Ascending aorta (tissue), 2 donors: ENCODE results near the gene BZW1. TPM values are rescaled to one million over a fixed set of nuclear protein-coding genes. Genes with fewer than 3 reads are reported as not detected.

Source experiments
- DNase-seq, 2 donors: peaks; one replicate each; pipeline ENCODE4 v3.0.0-alpha.2; 2019; ENCODE audit warnings: low spot score in 2 of 2
- H3K27ac ChIP-seq, 2 donors: fragments of 200-600 bp; sonication (generic); one replicate each; pipeline ENCODE4 v1.5.1; 2016 to 2017; ENCODE audit warnings: mild to moderate bottlenecking in 1 of 2
- H3K27me3 ChIP-seq: fragments of 200-600 bp; sonication (generic); one replicate; pipeline ENCODE4 v1.5.1; 2017
- H3K36me3 ChIP-seq, 2 donors: fragments of 200-600 bp; sonication (generic); one replicate each; pipeline ENCODE4 v1.5.1; 2016
- H3K4me1 ChIP-seq, 2 donors: fragments of 200-600 bp; sonication (generic); one replicate each; pipeline ENCODE4 v1.5.1; 2016 to 2017; ENCODE audit warnings: mild to moderate bottlenecking in 1 of 2
- H3K4me3 ChIP-seq, 2 donors: fragments of 200-600 bp; sonication (generic); one replicate each; pipeline ENCODE4 v1.5.1; 2016 to 2017; ENCODE audit warnings: mild to moderate bottlenecking in 1 of 2
- H3K9me3 ChIP-seq, 2 donors: fragments of 200-600 bp; sonication (generic); one replicate each; pipeline ENCODE4 v1.5.1; 2016
- CTCF ChIP-seq, 3 experiments: fragments of 200-600 bp in 2 of 3; fragments of 450-650 bp in 1 of 3; sonication (generic) in 2 of 3; IDR thresholded peaks; one replicate each; pipeline ENCODE4 v1.5.1; 2016 to 2019; ENCODE audit warnings: antibody characterized with exemption in 3 of 3, mild to moderate bottlenecking in 1 of 3, moderate library complexity in 1 of 3
- intact Hi-C: fragments of 100-400 bp; cut with DNase I; formaldehyde crosslinking; loops from one replicate; pipeline ENCODE4 v1.15.1; 2023
- total RNA-seq: library from RNA; depleted of rRNA; stranded (reverse); fragments of >200 nt; gene quantifications from one replicate; pipeline ENCODE4 v1.1.0, GENCODE V29; 2016

Gene BZW1
- total RNA-seq, 1 donor from 2014 or later = 85.4 TPM

GRCh38 chr2:200777275-200777674 lies 34.4 kb upstream of the BZW1 start:
- H3K4me1 ChIP-seq = peaks cover 0 to 7% of the 10 kb centered on the region in 2 donors
- no peak for DNase-seq
- H3K27ac ChIP-seq = no peak overlapping the region
- H3K4me3 ChIP-seq = no peak overlapping the region
- no peak for TF ChIP-seq CTCF (IDR thresholded peaks at IDR 0.05)
- intact Hi-C loops = no loop called here
- H3K27me3 ChIP-seq = no peaks in the 10 kb centered on the region
- no peaks in the 10 kb centered on the region for H3K9me3 ChIP-seq
- H3K36me3 ChIP-seq = no peaks in the 10 kb centered on the region

GRCh38 chr2:200778038-200778437 lies 33.7 kb upstream of the BZW1 start:
- H3K4me1 ChIP-seq = peaks cover 0 to 7% of the 10 kb centered on the region in 2 donors
- H3K9me3 ChIP-seq = no peaks in the 10 kb centered on the region
- no peaks in the 10 kb centered on the region for H3K36me3 ChIP-seq
- H3K27me3 ChIP-seq = no peaks in the 10 kb centered on the region
- no peak overlapping the region for H3K4me3 ChIP-seq
- DNase-seq = no peak
- intact Hi-C loops = no loop called here
- peak overlapping the region; percentile 45 to 49 for H3K27ac ChIP-seq
- no peak for TF ChIP-seq CTCF (IDR thresholded peaks at IDR 0.05)

GRCh38 chr2:200779214-200779613 lies 32.5 kb upstream of the BZW1 start:
- no peaks in the 10 kb centered on the region for H3K36me3 ChIP-seq
- no peak for TF ChIP-seq CTCF (IDR thresholded peaks at IDR 0.05)
- H3K27ac ChIP-seq = no peak overlapping the region
- H3K4me1 ChIP-seq = peaks cover 0 to 7% of the 10 kb centered on the region in 2 donors
- H3K4me3 ChIP-seq = no peak overlapping the region
- DNase-seq = no peak
- intact Hi-C loops = no loop called here
- H3K27me3 ChIP-seq = no peaks in the 10 kb centered on the region
- H3K9me3 ChIP-seq = no peaks in the 10 kb centered on the region

GRCh38 chr2:200781616-200782015 lies 30.1 kb upstream of the BZW1 start:
- DNase-seq = no peak
- H3K4me1 ChIP-seq = peaks cover 0 to 12% of the 10 kb centered on the region in 2 donors
- H3K9me3 ChIP-seq = no peaks in the 10 kb centered on the region
- no peak for TF ChIP-seq CTCF (IDR thresholded peaks at IDR 0.05)
- no peaks in the 10 kb centered on the region for H3K36me3 ChIP-seq
- intact Hi-C loops = no loop called here
- no peaks in the 10 kb centered on the region for H3K27me3 ChIP-seq
- no peak overlapping the region for H3K4me3 ChIP-seq
- no peak overlapping the region for H3K27ac ChIP-seq

- Histone ChIP-seq H3K4me3 (no peak overlapping the region), H3K27me3 (no peaks in the 10 kb centered on the region), H3K27ac (no peak overlapping the region), H3K9me3 (no peaks in the 10 kb centered on the region), H3K4me1 (peaks cover 0 to 12% of the 10 kb centered on the region in 2 donors), H3K36me3 (no peaks in the 10 kb centered on the region)
- TF ChIP-seq CTCF (IDR thresholded peaks at IDR 0.05) = no peak
- DNase-seq = no peak
- intact Hi-C loops = no loop called here
Measured at GRCh38 chr2:200782251-200782650, 29.5 kb upstream of the BZW1 start.

GRCh38 chr2:200784215-200784614 lies 27.5 kb upstream of the BZW1 start:
- no peak for TF ChIP-seq CTCF (IDR thresholded peaks at IDR 0.05)
- no peak overlapping the region for H3K27ac ChIP-seq
- no peak for DNase-seq
- H3K9me3 ChIP-seq = no peaks in the 10 kb centered on the region
- H3K27me3 ChIP-seq = no peaks in the 10 kb centered on the region
- H3K36me3 ChIP-seq = no peaks in the 10 kb centered on the region
- no peak overlapping the region for H3K4me3 ChIP-seq
- intact Hi-C loops = no loop called here
- H3K4me1 ChIP-seq = peaks cover 0 to 12% of the 10 kb centered on the region in 2 donors
